HCT116 (cell line): ENCODE results near the gene ATXN1. TPM values are rescaled to one million over a fixed set of nuclear protein-coding genes. Genes with fewer than 3 reads are reported as not detected.

Experiments used
- ATAC-seq: fragments of 200-7000 bp; cut with Tn5 transposase; 2 replicates; pipeline ENCODE4 v1.9.1; 2020; ENCODE audit warnings: mild to moderate bottlenecking, moderate library complexity
- BruUV-seq: library from RNA; stranded (reverse); fragments of 400-500 nt; replicated peaks from 2 replicates; lab custom pipeline; 2021; lab: Mats Ljungman, UMichigan
- CTCF ChIA-PET: fragments of 300-600 bp; sonication (Branson Sonifier 250); formaldehyde crosslinking; loops from one replicate; lab custom pipeline; 2021; ENCODE audit warnings: antibody characterized with exemption; lab: Charles Lee
- POLR2A ChIA-PET: fragments of 300-600, 350-600 bp; sonication (Branson Sonifier 250); formaldehyde crosslinking; loops from one replicate; lab custom pipeline; 2021; ENCODE audit warnings: antibody characterized with exemption; lab: Charles Lee
- RAD21 ChIA-PET, 2 experiments: fragments of 300-600 bp; sonication (Branson Sonifier 250); formaldehyde crosslinking; loops; one replicate each; lab custom pipeline; 2023; ENCODE audit warnings: low total read pairs in 2 of 2; ENCODE audit not compliant: uncharacterized antibody in 2 of 2, unreplicated experiment in 2 of 2, low non-redundant PET in 1 of 2; lab: Charles Lee
- DNase-seq: peaks from one replicate; pipeline ENCODE4 v3.0.0-alpha.2; 2010; ENCODE audit warnings: low read depth, low spot score
- H2AFZ ChIP-seq: fragments of 200-600 bp; shearing (Covaris generic), sonication (generic); 2 replicates; pipeline ENCODE4 v1.6.1; 2017; ENCODE audit warnings: low read depth, mixed run types, mixed read lengths, antibody characterized with exemption, low read length; ENCODE audit not compliant: poor library complexity, severe bottlenecking
- H3K27ac ChIP-seq: 2 replicates; pipeline ENCODE4 v1.5.1; 2012; ENCODE audit warnings: low read depth, low read length
- H3K27me3 ChIP-seq: fragments of 200-600 bp; sonication (generic); 2 replicates; pipeline ENCODE4 v1.6.1; 2016; ENCODE audit warnings: mixed run types, low read length, mixed read lengths; ENCODE audit not compliant: insufficient read depth
- H3K36me3 ChIP-seq, 2 experiments: fragments of 200-500 bp in 1 of 2; fragments of 200-600 bp in 1 of 2; sonication (Bioruptor generic) in 1 of 2; sonication (generic) in 1 of 2; 2 replicates each; pipeline versions ENCODE4 v1.5.1 to v1.6.1; 2014 to 2016; ENCODE audit warnings: low read length in 2 of 2, inconsistent platforms in 1 of 2, mixed read lengths in 1 of 2, mixed run types in 1 of 2; ENCODE audit not compliant: insufficient read depth in 2 of 2, control insufficient read depth in 1 of 2
- H3K4me1 ChIP-seq, 2 experiments: fragments of 200-600 bp in 1 of 2; sonication (generic) in 1 of 2; 2 replicates each; pipeline versions ENCODE4 v1.5.1 to v1.6.1; 2012 to 2017; ENCODE audit warnings: low read length in 2 of 2, inconsistent platforms in 1 of 2, mild to moderate bottlenecking in 1 of 2, mixed read lengths in 1 of 2, mixed run types in 1 of 2, moderate library complexity in 1 of 2; ENCODE audit not compliant: insufficient read depth in 2 of 2, control insufficient read depth in 1 of 2
- H3K4me2 ChIP-seq: fragments of 200-600 bp; sonication (generic); 2 replicates; pipeline ENCODE4 v1.6.1; 2017; ENCODE audit warnings: mixed run types, low read length, mixed read lengths
- H3K4me3 ChIP-seq, 2 experiments: fragments of 200-600 bp in 1 of 2; sonication (generic) in 1 of 2; replicated peaks in 1 of 2; 2 replicates each; pipeline ENCODE4 v1.5.1; 2011 to 2016; ENCODE audit warnings: low read length in 2 of 2, control low read depth in 1 of 2, low read depth in 1 of 2, mild to moderate bottlenecking in 1 of 2, mixed read lengths in 1 of 2, mixed run types in 1 of 2
- H3K79me2 ChIP-seq: fragments of 200-600 bp; sonication (generic); 2 replicates; pipeline ENCODE4 v1.6.1; 2017; ENCODE audit warnings: mild to moderate bottlenecking, mixed run types, low read length, moderate library complexity, mixed read lengths; ENCODE audit not compliant: insufficient read depth
- H3K9ac ChIP-seq: fragments of 200-600 bp; sonication (generic); 2 replicates; pipeline ENCODE4 v1.6.1; 2016; ENCODE audit warnings: low read length, mixed read lengths
- H3K9me2 ChIP-seq: fragments of 200-600 bp; sonication (generic), shearing (Covaris generic); 2 replicates; pipeline ENCODE4 v1.6.1; 2017; ENCODE audit warnings: mixed run types, mild to moderate bottlenecking, moderate library complexity; ENCODE audit not compliant: insufficient read depth
- H3K9me3 ChIP-seq, 2 experiments: fragments of 200-500 bp in 1 of 2; fragments of 200-600 bp in 1 of 2; sonication (Bioruptor generic) in 1 of 2; sonication (generic) in 1 of 2; 2 replicates each; pipeline ENCODE4 v1.6.1; 2014 to 2017; ENCODE audit warnings: low read length in 2 of 2, mixed read lengths in 2 of 2, inconsistent platforms in 1 of 2, low read depth in 1 of 2, mild to moderate bottlenecking in 1 of 2, mixed run types in 1 of 2, moderate library complexity in 1 of 2; ENCODE audit not compliant: control insufficient read depth in 1 of 2, insufficient read depth in 1 of 2
- H4K20me1 ChIP-seq: fragments of 200-600 bp; sonication (generic), shearing (Covaris generic); 2 replicates; pipeline ENCODE4 v1.6.1; 2017; ENCODE audit warnings: mixed run types, mild to moderate bottlenecking, moderate library complexity; ENCODE audit not compliant: insufficient read depth
- CEBPB ChIP-seq: IDR thresholded peaks from 2 replicates; pipeline ENCODE4 v1.6.1; 2012; ENCODE audit warnings: low read depth
- ELF1 ChIP-seq: IDR thresholded peaks from 2 replicates; pipeline ENCODE4 v1.6.1; 2012; ENCODE audit warnings: low read depth, borderline replicate concordance
- FOSL1 ChIP-seq: IDR thresholded peaks from 2 replicates; pipeline ENCODE4 v1.6.1; 2012; ENCODE audit warnings: low read depth
- JUND ChIP-seq: IDR thresholded peaks from 2 replicates; pipeline ENCODE4 v1.6.1; 2012
- MAX ChIP-seq: IDR thresholded peaks from 2 replicates; pipeline ENCODE4 v1.6.1; 2012
- POLR2A ChIP-seq: IDR thresholded peaks from 2 replicates; pipeline ENCODE4 v1.7.0; 2011; ENCODE audit warnings: borderline replicate concordance; ENCODE audit not compliant: insufficient read depth, insufficient read length; ENCODE audit errors: extremely low read depth
- POLR2AphosphoS5 ChIP-seq: IDR thresholded peaks from 2 replicates; pipeline ENCODE4 v1.6.1; 2011; ENCODE audit warnings: mild to moderate bottlenecking, low read depth, low read length, moderate library complexity
- SIN3A ChIP-seq: IDR thresholded peaks from 2 replicates; pipeline ENCODE4 v1.6.1; 2012; ENCODE audit warnings: low read depth
- SRF ChIP-seq: IDR thresholded peaks from 2 replicates; pipeline ENCODE4 v1.6.1; 2012; ENCODE audit warnings: low read depth
- TCF7L2 ChIP-seq: IDR thresholded peaks from 2 replicates; pipeline ENCODE4 v1.7.0; 2011; ENCODE audit warnings: borderline replicate concordance, inconsistent platforms; ENCODE audit not compliant: insufficient read depth, insufficient read length; ENCODE audit errors: extremely low read depth
- ZBTB33 ChIP-seq: IDR thresholded peaks from 2 replicates; pipeline ENCODE4 v1.6.1; 2011; ENCODE audit warnings: mild to moderate bottlenecking, low read length, moderate library complexity; ENCODE audit not compliant: insufficient replicate concordance; ENCODE audit errors: extremely low read depth
- ZFX ChIP-seq: fragments of 450-650 bp; IDR thresholded peaks from 2 replicates; pipeline ENCODE4 v1.6.1; 2017
- ZNF274 ChIP-seq: fragments of 200-500 bp; sonication (Bioruptor generic); IDR thresholded peaks from 2 replicates; pipeline ENCODE4 v1.6.1; 2014; ENCODE audit warnings: mild to moderate bottlenecking, low read depth, low read length, inconsistent platforms
- intact Hi-C: fragments of 100-400 bp; cut with micrococcal nuclease; formaldehyde crosslinking; loops from 2 replicates; pipeline ENCODE4 v1.10.0; 2022
- total RNA-seq: library from RNA; stranded (reverse); gene quantifications from one replicate; pipeline ENCODE4 v1.2.1, GENCODE V29; 2021; ENCODE audit not compliant: unreplicated experiment
- TF ChIP-seq, protein P1 (sequence below): IDR thresholded peaks from 2 replicates; pipeline ENCODE4 v1.6.1; 2012

ATXN1 gene
- total RNA-seq, 1 experiment from 2014 or later: 21.0 TPM

DNA sequence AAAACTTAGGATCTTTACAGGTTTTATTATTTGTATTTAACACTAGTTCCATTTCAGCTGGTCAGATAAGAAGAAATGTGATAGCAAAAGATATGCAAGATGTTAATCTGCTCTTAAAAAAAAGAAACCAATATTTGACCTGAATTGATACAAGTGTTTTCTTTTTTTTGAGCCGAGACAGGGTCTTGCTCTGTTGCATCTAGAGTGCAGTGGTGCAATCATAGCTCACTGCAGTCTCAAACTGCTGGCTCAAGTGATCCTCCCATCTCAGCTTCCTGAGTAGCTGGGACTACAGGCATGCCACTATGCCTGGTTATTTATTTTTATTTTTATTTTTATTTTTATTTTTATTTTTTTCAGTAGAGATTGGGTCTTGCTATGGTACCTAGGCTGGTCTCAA is 389.9 kb downstream of the ATXN1 start:
- CTCF ChIA-PET: no interaction called here
- RAD21 ChIA-PET: no interaction called here
- no peaks in the 10 kb centered on the region for H3K9me3 ChIP-seq
- DNase-seq (no peak), ATAC-seq (no peak)
- no peak overlapping the region for H3K9ac ChIP-seq
- H3K79me2 ChIP-seq: no peaks in the 10 kb centered on the region
- no TSS peak for BruUV-seq
- H3K27me3 ChIP-seq: no peaks in the 10 kb centered on the region
- no peaks in the 10 kb centered on the region for H3K4me1 ChIP-seq
- H4K20me1 ChIP-seq: no peaks in the 10 kb centered on the region
- H3K9me2 ChIP-seq: no peaks in the 10 kb centered on the region
- intact Hi-C loops: no loop called here
- H3K4me3 ChIP-seq: no peak overlapping the region
- TF ChIP-seq, protein P1, sequence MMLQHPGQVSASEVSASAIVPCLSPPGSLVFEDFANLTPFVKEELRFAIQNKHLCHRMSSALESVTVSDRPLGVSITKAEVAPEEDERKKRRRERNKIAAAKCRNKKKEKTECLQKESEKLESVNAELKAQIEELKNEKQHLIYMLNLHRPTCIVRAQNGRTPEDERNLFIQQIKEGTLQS: no peak
- TF ChIP-seq POLR2AphosphoS5: no peak
- no peak for TF ChIP-seq ZFX
- TF ChIP-seq ZNF274: no peak
- no peak for TF ChIP-seq ZBTB33
- TF ChIP-seq CEBPB: no peak
- no peak for TF ChIP-seq SIN3A
- TF ChIP-seq SRF: no peak
- TF ChIP-seq MAX: no peak
- no peak for TF ChIP-seq FOSL1
- TF ChIP-seq TCF7L2: no peak
- no peak for TF ChIP-seq ELF1
- TF ChIP-seq POLR2A: no peak
- no peak for TF ChIP-seq JUND
- POLR2A ChIA-PET: no interaction called here
- no peak overlapping the region for H2AFZ ChIP-seq
- H3K27ac ChIP-seq: no peak overlapping the region
- H3K4me2 ChIP-seq: no peak overlapping the region
- no peaks in the 10 kb centered on the region for H3K36me3 ChIP-seq
